DMS79 treated with DMSO at 0.1 percent for 48 hours (cell line): Measurements from ENCODE around the gene LAMP5.

Experiments
- DNase-seq: peaks from one replicate; lab custom pipeline; 2025; lab: John Stamatoyannopoulos, UW

The LAMP5 gene

GRCh38 chr20:9514461-9515213 is at the start of gene LAMP5:
TSS of gene LAMP5 (plus strand) at chr20:9514590. CDS start at chr20:9514853, 263 bp downstream.
- DNase-seq: no peak

- DNase-seq: no peak
These were observed 46.4 kb upstream of the LAMP5 start for GRCh38 chr20:9467995-9468394.

DNA sequence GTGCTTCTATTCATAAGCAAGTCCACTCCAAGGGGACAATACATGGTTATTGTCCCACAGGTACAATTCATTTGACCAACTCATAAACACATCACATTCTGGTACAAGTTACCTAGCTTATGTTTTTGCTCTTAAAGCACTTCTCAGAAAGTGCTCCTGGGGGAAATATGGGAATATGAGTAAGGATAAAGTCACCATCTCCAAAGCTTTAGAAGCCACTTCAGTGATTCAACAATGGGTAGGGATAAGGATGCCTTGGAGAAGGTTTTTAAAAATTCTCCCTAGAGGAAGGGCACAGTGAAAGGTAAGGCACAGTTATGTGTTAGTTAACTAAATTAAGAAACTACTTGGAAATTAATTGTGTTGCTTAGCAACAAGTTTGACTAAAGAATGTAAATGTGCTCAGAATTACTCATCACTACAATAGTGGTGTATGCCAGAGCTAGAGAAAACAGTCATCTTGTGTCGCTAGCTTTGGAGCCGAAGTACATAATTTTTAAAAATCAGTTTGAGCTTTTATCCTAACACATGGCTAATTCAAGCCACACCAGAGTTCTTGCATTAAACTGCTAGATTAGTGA is 39.5 kb upstream of the LAMP5 start:
- DNase-seq: no peak

GRCh38 chr20:9475456-9475855 is 38.9 kb upstream of the LAMP5 start:
- DNase-seq: no peak

DNA sequence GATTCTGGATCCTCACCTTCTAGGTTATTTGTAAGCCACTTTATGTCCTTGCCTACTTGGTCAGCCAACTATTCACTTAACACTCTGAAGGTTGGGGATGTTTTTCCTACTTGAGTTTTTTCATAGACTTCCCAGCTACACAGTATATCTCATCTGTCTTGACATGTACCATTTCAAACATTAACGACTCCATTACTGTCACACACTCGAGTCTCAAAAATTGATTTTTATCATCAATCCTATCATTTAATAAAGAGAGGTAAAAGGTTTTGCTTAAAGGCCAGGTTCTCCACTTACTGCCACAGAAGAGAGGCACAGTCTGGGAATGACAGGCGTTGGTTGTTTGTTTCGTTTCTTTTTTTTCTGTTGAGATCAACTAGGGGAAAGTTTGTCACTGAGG is 38.2 kb upstream of the LAMP5 start:
- no peak for DNase-seq

DNA sequence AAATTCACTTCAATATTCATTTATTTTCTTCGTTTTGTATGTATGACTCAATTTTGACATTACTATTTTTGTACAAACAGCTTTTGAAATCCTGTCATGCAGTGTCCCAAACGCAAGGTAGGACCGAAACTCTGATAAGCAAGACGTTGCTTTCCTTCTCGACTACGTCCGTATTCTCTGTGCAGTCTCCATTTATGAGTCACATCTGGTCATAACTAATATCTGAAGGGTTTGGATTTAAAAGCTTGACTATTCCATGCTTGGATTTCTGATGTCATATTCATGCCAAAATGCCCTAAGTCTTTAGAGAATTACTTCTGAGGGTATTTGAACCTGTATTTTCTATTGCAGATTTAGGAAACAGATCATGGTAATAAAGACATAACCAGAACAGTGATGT is 37.8 kb upstream of the LAMP5 start:
- DNase-seq: no peak

DNA sequence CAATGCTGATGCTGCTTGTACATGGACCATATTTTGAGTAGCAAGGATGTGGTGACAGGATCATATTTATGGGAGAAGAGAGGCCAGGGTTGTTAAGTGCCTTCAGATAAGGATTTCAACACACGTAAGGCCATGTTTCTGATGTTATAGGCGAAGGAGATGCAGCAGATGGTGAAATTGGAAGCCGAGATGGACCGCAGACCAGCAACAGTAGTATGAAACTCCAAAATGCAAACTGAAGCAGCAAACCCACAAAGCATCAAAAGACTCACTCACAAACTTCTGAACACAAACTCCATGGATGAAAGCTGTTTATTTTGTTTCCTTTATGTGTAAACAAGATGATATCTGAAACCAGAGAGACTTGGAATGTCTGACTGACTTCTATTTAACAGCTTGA is 35.6 kb upstream of the LAMP5 start:
- DNase-seq: no peak

DNA sequence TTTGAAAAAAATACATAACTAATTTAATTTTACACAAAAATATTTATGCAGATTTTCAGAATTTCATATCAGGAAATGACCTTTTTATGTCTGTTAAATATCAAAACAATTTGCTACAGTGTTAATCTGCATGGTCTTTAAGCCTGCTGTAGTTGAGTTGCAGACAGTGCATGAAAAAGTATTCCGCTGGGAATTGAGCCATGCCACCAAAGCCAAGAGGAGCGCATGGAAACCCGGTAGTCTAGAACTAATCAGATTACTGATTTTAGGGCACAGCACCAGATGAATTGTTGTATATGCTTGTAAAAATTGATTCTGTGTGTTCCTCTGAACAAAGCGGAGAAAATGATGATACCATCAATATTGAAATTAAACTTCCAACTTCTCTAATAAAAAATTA is 34.3 kb upstream of the LAMP5 start:
- no peak for DNase-seq

DNA sequence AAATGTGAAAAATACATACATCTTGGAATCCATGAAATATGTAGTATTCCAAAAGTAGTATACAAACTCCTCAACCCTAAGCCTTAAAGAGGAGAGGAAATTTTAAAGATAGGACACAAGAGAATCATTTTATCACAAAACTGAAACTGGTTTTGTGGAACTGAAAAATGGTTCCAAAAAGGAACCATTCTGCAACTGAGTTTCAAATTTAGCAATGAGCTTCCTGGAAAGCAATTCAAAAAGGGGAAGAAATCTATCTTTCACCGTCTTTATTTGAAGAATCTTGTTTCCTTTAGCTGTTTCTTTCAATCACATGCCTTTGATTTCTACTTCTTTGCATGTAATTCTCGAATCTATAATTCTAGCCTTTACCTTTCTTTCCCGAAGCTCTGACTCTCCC is 32.2 kb upstream of the LAMP5 start:
- DNase-seq: no peak

- DNase-seq: no peak
These were observed 31.3 kb upstream of the LAMP5 start for GRCh38 chr20:9483131-9483530.

- no peak for DNase-seq
These were observed 28.6 kb upstream of the LAMP5 start for GRCh38 chr20:9485614-9486340.

GRCh38 chr20:9487231-9487630 is 27.2 kb upstream of the LAMP5 start:
- no peak for DNase-seq

DNA sequence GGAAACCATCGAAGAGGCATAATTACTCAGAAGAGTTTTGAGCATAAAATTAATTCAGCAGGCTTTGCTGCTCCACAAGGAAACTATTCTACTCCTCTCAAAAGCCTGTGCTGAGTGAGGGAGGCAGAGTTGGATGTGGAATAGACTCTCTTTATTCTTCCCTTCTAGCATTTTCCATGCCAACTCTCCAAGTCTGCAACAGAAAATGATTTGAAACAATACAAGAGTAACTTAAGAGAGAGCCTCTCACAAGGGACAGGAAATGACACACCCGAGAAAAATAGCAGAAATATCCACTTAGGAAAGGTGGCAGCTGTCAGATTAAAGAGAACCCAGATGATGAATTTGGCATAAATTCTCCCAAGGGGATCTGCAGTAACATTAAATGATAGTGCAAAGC is 26.3 kb upstream of the LAMP5 start:
- no peak for DNase-seq

DNA sequence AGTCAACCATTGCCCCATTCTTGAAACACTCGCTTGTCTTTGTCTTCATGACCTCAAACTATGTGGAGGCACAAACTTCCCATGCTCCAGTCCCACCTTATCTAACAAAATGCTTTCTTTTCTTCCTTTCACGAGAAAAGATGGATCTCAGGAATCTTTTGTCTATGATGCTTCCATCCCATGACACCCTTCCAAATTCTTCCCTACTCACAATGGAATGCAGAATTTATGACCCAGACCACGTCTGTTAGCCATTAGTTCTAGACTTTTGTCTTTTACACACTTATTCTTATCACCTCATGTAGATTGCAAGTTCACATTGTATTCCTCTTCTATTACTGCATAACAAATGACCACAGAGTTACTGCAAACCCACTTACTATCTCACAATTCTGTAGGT is 24.2 kb upstream of the LAMP5 start:
- DNase-seq: no peak

DNA sequence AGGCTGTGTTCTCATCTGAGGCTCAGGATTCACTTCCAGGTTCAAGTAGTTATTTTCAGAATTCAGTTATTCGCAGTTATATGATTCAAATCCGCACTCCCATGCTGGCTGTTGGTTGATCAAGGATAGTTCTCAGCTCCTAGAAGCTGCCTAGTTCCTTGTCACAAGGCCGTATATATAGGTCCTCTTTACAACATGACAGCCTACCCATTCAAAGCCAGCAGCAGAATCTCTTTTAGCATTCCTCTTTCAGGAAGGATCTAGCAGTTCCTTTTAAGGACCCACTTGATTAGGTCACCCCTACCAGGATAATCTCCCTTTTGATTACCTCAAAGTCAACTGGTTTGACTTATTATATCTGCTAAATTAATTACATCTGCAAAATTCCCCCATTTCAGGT is 23.8 kb upstream of the LAMP5 start:
- DNase-seq: no peak

- no peak for DNase-seq
These were observed 23.1 kb upstream of the LAMP5 start for GRCh38 chr20:9491324-9491723.

- no peak for DNase-seq
These were observed 22.3 kb upstream of the LAMP5 start for GRCh38 chr20:9492067-9492466.

- DNase-seq: no peak
These were observed 20.6 kb upstream of the LAMP5 start for GRCh38 chr20:9493803-9494202.

DNA sequence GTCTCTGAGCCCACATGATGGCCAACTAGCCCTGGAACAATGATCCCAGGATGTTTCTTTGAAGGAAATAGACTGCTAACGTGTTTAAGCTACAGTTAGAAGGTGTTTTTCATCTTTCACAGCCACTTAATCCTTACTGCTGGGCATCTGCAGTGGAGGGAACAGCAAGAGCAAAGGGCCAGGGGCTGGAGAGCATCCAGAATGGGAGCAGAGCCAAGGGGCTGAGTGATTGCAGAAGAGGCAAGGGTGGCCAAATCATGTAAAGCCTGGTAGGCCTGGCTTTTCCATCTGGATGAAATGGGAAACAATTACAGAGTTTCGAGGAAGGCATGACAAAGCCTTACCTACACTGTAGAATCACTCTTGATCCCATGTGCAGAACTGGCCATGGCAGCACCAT is 18.7 kb upstream of the LAMP5 start:
- no peak for DNase-seq

DNA sequence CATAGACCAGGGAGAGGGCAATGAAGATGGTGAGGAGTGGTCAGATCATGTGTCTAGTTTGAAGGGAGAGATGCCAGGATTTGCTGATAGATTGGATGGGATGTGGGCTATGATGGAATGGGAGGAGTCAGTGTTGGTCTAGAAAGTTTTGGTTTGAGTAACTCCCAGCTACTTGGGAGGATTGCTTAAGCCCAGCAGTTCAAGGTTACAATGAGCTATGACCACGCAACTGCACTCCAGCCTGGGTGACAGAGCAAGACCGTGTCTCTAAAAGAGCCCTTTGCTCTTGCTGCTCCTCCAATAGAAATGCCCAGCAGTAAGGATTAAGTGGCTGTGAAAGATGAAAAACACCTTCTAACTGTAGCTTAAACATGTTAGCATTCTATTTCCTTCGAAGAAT is 18.2 kb upstream of the LAMP5 start:
- DNase-seq: no peak

DNA sequence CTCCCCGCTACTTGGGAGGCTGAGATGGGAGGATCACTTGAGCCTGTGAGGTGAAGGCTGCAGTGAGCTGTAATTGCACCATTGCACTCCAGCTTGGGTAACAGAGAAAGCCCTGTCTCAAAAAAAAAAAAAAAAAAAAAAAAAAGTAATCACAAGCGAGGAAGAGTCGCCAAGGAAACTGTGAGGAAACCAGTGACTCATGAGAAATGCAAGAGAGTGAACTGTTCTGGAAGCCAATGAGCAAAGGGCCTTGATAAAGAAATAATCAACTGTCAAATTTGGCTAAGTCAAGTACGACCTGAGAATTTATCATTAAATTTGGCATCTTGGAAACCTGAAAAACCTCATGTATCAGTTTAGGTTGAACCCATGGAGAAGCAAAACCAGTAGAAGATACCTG is 16.1 kb upstream of the LAMP5 start:
- DNase-seq: no peak

GRCh38 chr20:9499126-9499899 is 15.1 kb upstream of the LAMP5 start:
- DNase-seq: no peak

- DNase-seq: no peak
These were observed 14.3 kb upstream of the LAMP5 start for GRCh38 chr20:9500121-9500520.
